ENCODE results near the gene NPBWR2. TPM values are rescaled to one million over a fixed set of nuclear protein-coding genes. Genes with fewer than 3 reads are reported as not detected.

The NPBWR2 gene
- total and polyA plus RNA-seq, 4 donors = not detected

GRCh38 chr20:64092258-64093012 lies 14.9 kb downstream of the NPBWR2 start:
- H3K9ac ChIP-seq (ENCODE audit: low read depth in 1 of 2, low read length in 2 of 2) = no peak overlapping the region
- no peaks in the 10 kb centered on the region for H3K4me1 ChIP-seq (ENCODE audit: control insufficient read depth in 4 of 4, insufficient read depth in 4 of 4, low read length in 3 of 4)
- TF ChIP-seq ATF3 (IDR thresholded peaks at IDR 0.05) (no peak), FOXA1 (IDR thresholded peaks at IDR 0.05) (no peak), GABPA (IDR thresholded peaks at IDR 0.05 in 1 of 2, conservative IDR thresholded peaks at IDR 0.05 in 1 of 2) (no peak), EGR1 (IDR thresholded peaks at IDR 0.05; ENCODE audit: low read depth in 2 of 2) (no peak), RAD21 (IDR thresholded peaks at IDR 0.05) (no peak), HNF4A (conservative IDR thresholded peaks at IDR 0.05) (no peak)
- no peaks in the 10 kb centered on the region for H3K9me3 ChIP-seq (ENCODE audit: control insufficient read depth in 4 of 4, low read length in 3 of 4)
- peaks cover 0 to 2% (median 0%) of the 10 kb centered on the region in 4 donors for H3K27me3 ChIP-seq (ENCODE audit: control insufficient read depth in 4 of 4, insufficient read depth in 4 of 4, low read length in 3 of 4)
- H3K27ac ChIP-seq (ENCODE audit: low read depth in 1 of 2, low read length in 2 of 2) = no peak overlapping the region
- H3K36me3 ChIP-seq (ENCODE audit: control insufficient read depth in 4 of 4, insufficient read depth in 3 of 4, low read depth in 1 of 4, low read length in 3 of 4) = no peaks in the 10 kb centered on the region
- H3K4me3 ChIP-seq (ENCODE audit: low read depth in 1 of 3, low read length in 3 of 3) = no peak overlapping the region
- WGBS = 48% methylated on average over 27 of the region's 27 CpGs
- no peak for DNase-seq (ENCODE audit: low spot score)

- H3K9me3 ChIP-seq (ENCODE audit: control insufficient read depth in 4 of 4, low read length in 3 of 4) = no peaks in the 10 kb centered on the region
- no peaks in the 10 kb centered on the region for H3K36me3 ChIP-seq (ENCODE audit: control insufficient read depth in 4 of 4, insufficient read depth in 3 of 4, low read depth in 1 of 4, low read length in 3 of 4)
- no peak for TF ChIP-seq HNF4G (IDR thresholded peaks at IDR 0.05)
- no peak for TF ChIP-seq JUND (IDR thresholded peaks at IDR 0.05)
- no peak overlapping the region for H3K4me3 ChIP-seq (ENCODE audit: low read depth in 1 of 3, low read length in 3 of 3)
- H3K9ac ChIP-seq (ENCODE audit: low read depth in 1 of 2, low read length in 2 of 2) = no peak overlapping the region
- peaks cover 0 to 2% (median 0%) of the 10 kb centered on the region in 4 donors for H3K27me3 ChIP-seq (ENCODE audit: control insufficient read depth in 4 of 4, insufficient read depth in 4 of 4, low read length in 3 of 4)
- H3K4me1 ChIP-seq (ENCODE audit: control insufficient read depth in 4 of 4, insufficient read depth in 4 of 4, low read length in 3 of 4) = no peaks in the 10 kb centered on the region
- no peak overlapping the region for H3K27ac ChIP-seq (ENCODE audit: low read depth in 1 of 2, low read length in 2 of 2)
- WGBS = 21% methylated on average over 16 of the region's 16 CpGs
- DNase-seq (ENCODE audit: low spot score) = no peak
These were observed 15.6 kb downstream of the NPBWR2 start for GRCh38 chr20:64091770-64092169.

GRCh38 chr20:64091340-64091739 lies 16.0 kb downstream of the NPBWR2 start:
- TF ChIP-seq REST (IDR thresholded peaks at IDR 0.05) = no peak
- TF ChIP-seq TAF1 (conservative IDR thresholded peaks at IDR 0.05) = no peak
- TF ChIP-seq SP1 (IDR thresholded peaks at IDR 0.05) = no peak
- no peak for TF ChIP-seq MAX (IDR thresholded peaks at IDR 0.05)
- TF ChIP-seq ZBTB33 (IDR thresholded peaks at IDR 0.05) = no peak
- no peak for TF ChIP-seq JUND (IDR thresholded peaks at IDR 0.05)
- TF ChIP-seq YY1 (IDR thresholded peaks at IDR 0.05) = no peak
- TF ChIP-seq NR2F2 (IDR thresholded peaks at IDR 0.05) = no peak
- no peak for TF ChIP-seq FOXA1 (IDR thresholded peaks at IDR 0.05)
- TF ChIP-seq FOXA2 (IDR thresholded peaks at IDR 0.05) = no peak
- no peak for TF ChIP-seq GABPA (IDR thresholded peaks at IDR 0.05 in 1 of 2, conservative IDR thresholded peaks at IDR 0.05 in 1 of 2)
- no peak for TF ChIP-seq RAD21 (IDR thresholded peaks at IDR 0.05)
- TF ChIP-seq HNF4G (IDR thresholded peaks at IDR 0.05) = no peak
- TF ChIP-seq RXRA (IDR thresholded peaks at IDR 0.05) = no peak
- TF ChIP-seq HNF4A (conservative IDR thresholded peaks at IDR 0.05) = no peak
- TF ChIP-seq EGR1 (IDR thresholded peaks at IDR 0.05; ENCODE audit: low read depth in 2 of 2) = no peak
- no peak for TF ChIP-seq CTCF (IDR thresholded peaks at IDR 0.05; ENCODE audit: low read depth, low read length, missing input control)
- no peak for TF ChIP-seq ATF3 (IDR thresholded peaks at IDR 0.05)
- Histone ChIP-seq H3K9ac (ENCODE audit: low read depth in 1 of 2, low read length in 2 of 2) (no peak overlapping the region), H3K4me3 (ENCODE audit: low read depth in 1 of 3, low read length in 3 of 3) (no peak overlapping the region), H3K27ac (ENCODE audit: low read depth in 1 of 2, low read length in 2 of 2) (no peak overlapping the region), H3K27me3 (ENCODE audit: control insufficient read depth in 4 of 4, insufficient read depth in 4 of 4, low read length in 3 of 4) (peaks cover 0 to 2% (median 0%) of the 10 kb centered on the region in 4 donors), H3K9me3 (ENCODE audit: control insufficient read depth in 4 of 4, low read length in 3 of 4) (no peaks in the 10 kb centered on the region), H3K36me3 (ENCODE audit: control insufficient read depth in 4 of 4, insufficient read depth in 3 of 4, low read depth in 1 of 4, low read length in 3 of 4) (no peaks in the 10 kb centered on the region), H3K4me1 (ENCODE audit: control insufficient read depth in 4 of 4, insufficient read depth in 4 of 4, low read length in 3 of 4) (no peaks in the 10 kb centered on the region)
- DNase-seq (ENCODE audit: low spot score) = no peak
- WGBS = 70% methylated on average over 19 of the region's 19 CpGs

Data from liver (tissue), 9 donors.